Thyroid gland (tissue), 4 donors: ENCODE results near the gene USP16. TPM values are rescaled to one million over a fixed set of nuclear protein-coding genes. Genes with fewer than 3 reads are reported as not detected.

Source experiments
- DNase-seq, 2 donors: peaks; one replicate each; pipeline ENCODE4 v3.0.0-alpha.2; 2019
- H3K27ac ChIP-seq, 3 donors: fragments of 200-600 bp; sonication (generic); 1 replicate in 2 of 3; 2 replicates in 1 of 3; pipeline ENCODE4 v1.5.1; 2016 to 2019; ENCODE audit warnings: mild to moderate bottlenecking in 1 of 3, moderate library complexity in 1 of 3
- H3K27me3 ChIP-seq: fragments of 200-600 bp; sonication (generic); one replicate; pipeline ENCODE4 v1.5.1; 2019
- H3K36me3 ChIP-seq, 2 donors: fragments of 200-600 bp; sonication (generic); one replicate each; pipeline ENCODE4 v1.5.1; 2016 to 2019
- H3K4me1 ChIP-seq, 2 donors: fragments of 200-600 bp; sonication (generic); one replicate each; pipeline ENCODE4 v1.5.1; 2017 to 2019
- H3K4me3 ChIP-seq, 3 donors: fragments of 200-600 bp; sonication (generic); replicated peaks in 1 of 3; 1 replicate in 2 of 3; 2 replicates in 1 of 3; pipeline ENCODE4 v1.5.1; 2016; ENCODE audit warnings: mild to moderate bottlenecking in 1 of 3
- H3K9me3 ChIP-seq: fragments of 200-600 bp; sonication (generic); one replicate; pipeline ENCODE4 v1.5.1; 2017
- POLR2A ChIP-seq, 2 donors: fragments of 450-650 bp; IDR thresholded peaks; one replicate each; pipeline ENCODE4 v1.6.1; 2017; ENCODE audit warnings: antibody characterized with exemption in 2 of 2, mild to moderate bottlenecking in 2 of 2, moderate library complexity in 1 of 2
- WGBS, 2 donors: methylation state at CpG; one replicate each; pipeline ENCODE4 v1.1.5; 2017; 5-methylcytosine and 5-hydroxymethylcytosine counted together
- intact Hi-C: fragments of 100-400 bp; cut with DNase I; formaldehyde crosslinking; loops from one replicate; pipeline ENCODE4 v1.15.1; 2023
- total RNA-seq, 4 donors: library from RNA; depleted of rRNA; stranded (reverse); fragments of >200 nt; gene quantifications; one replicate each; pipeline ENCODE4 v1.2.3, GENCODE V29; 2016
- TF ChIP-seq, protein P1 (sequence below), 6 experiments: fragments of 200-600 bp in 3 of 6; fragments of 450-650 bp in 3 of 6; sonication (generic) in 3 of 6; IDR thresholded peaks; one replicate each; pipeline ENCODE4 v1.5.1; 2016 to 2019; ENCODE audit warnings: antibody characterized with exemption in 6 of 6, mild to moderate bottlenecking in 2 of 6, inconsistent platforms in 1 of 6, moderate library complexity in 1 of 6

The USP16 gene
- total RNA-seq, 4 donors from 2014 or later = 40.0 to 53.4 (median 45.7) TPM

DNA sequence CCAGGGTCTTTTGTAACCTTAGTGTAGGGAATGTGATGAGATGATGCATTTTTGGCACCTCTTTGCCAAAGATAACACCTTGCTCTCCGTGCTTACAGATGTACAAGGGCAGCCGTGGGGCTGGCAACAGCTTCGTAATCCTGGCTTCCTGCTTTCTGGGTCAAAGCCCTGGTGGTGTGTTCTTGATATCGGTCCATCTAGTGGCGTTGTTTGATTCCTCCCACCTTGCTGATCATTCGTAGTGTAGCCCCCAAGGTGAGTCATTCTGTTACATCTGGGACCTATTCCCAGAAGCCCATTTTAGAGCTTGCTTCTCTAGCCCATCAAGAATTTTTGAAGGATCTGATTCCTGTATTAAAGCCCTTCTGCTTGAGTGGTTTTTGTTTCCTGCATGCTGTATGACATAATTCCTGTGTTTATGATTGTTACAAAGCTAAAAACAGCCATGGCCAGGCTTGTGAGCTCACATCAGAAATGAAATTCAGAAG lies 56.0 kb downstream of the USP16 start:
- DNase-seq = no peak
- no peak for TF ChIP-seq POLR2A (IDR thresholded peaks at IDR 0.05)
- TF ChIP-seq, protein P1, sequence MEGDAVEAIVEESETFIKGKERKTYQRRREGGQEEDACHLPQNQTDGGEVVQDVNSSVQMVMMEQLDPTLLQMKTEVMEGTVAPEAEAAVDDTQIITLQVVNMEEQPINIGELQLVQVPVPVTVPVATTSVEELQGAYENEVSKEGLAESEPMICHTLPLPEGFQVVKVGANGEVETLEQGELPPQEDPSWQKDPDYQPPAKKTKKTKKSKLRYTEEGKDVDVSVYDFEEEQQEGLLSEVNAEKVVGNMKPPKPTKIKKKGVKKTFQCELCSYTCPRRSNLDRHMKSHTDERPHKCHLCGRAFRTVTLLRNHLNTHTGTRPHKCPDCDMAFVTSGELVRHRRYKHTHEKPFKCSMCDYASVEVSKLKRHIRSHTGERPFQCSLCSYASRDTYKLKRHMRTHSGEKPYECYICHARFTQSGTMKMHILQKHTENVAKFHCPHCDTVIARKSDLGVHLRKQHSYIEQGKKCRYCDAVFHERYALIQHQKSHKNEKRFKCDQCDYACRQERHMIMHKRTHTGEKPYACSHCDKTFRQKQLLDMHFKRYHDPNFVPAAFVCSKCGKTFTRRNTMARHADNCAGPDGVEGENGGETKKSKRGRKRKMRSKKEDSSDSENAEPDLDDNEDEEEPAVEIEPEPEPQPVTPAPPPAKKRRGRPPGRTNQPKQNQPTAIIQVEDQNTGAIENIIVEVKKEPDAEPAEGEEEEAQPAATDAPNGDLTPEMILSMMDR (IDR thresholded peaks at IDR 0.05) = no peak
- Histone ChIP-seq H3K27ac (peak overlapping the region in 2 of 3 donors; percentile 2 to 15), H3K9me3 (no peaks in the 10 kb centered on the region), H3K4me1 (peaks cover 9% of the 10 kb centered on the region in 2 donors), H3K36me3 (no peaks in the 10 kb centered on the region), H3K4me3 (no peak overlapping the region), H3K27me3 (no peaks in the 10 kb centered on the region)
- 70 to 71% methylated on average over 6 of the region's 6 CpGs for WGBS, 2 donors
- intact Hi-C loops = no loop called here

DNA sequence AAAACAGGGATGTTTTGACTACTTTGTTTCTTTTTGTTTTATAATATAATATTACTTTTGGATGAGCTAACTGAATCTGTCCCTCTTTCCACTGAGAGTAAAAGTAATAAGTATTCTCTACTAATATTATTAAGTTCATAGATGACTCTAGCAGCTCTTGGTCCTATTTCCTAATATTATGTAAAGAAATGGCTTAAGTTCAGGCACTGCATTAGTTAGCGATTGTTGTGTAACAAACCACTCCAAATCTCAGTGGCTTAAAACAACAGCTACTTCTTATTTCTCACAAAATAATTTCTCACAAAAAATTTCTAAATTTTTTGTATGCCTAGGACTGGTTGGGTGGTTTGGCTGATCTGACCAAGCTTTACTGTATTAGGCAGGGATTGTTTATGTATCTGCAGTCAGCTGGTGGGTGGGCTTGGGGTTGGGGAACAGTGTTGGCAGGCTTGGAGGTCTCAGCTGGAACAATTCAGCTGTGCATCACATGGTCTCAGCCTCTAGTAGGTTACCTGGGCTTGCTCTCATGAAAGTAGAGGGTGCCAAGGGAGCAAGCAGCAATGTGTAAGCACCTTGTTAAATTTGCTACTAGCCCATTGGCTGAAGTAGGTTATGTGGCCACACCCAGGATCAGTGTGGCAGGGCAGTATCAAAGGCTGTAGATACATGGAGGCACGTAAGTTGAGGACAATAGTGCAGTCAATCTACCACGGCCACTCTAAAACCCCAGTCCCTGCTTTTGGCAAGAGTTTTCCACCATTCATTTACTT lies 57.8 kb downstream of the USP16 start:
- no peaks in the 10 kb centered on the region for H3K27me3 ChIP-seq
- WGBS, 2 donors = 40 to 41% methylated on average over 3 of the region's 3 CpGs
- peaks cover 9% of the 10 kb centered on the region in 2 donors for H3K4me1 ChIP-seq
- no peaks in the 10 kb centered on the region for H3K36me3 ChIP-seq
- DNase-seq = peak; percentile 44 to 52
- no peaks in the 10 kb centered on the region for H3K9me3 ChIP-seq
- TF ChIP-seq, protein P1 (IDR thresholded peaks at IDR 0.05) = no peak
- no peak for TF ChIP-seq POLR2A (IDR thresholded peaks at IDR 0.05)
- intact Hi-C loops = no loop called here
- no peak overlapping the region for H3K27ac ChIP-seq
- no peak overlapping the region for H3K4me3 ChIP-seq

GRCh38 chr21:29083306-29083705 lies 58.8 kb downstream of the USP16 start:
- H3K27me3 ChIP-seq = no peaks in the 10 kb centered on the region
- peaks cover 9% of the 10 kb centered on the region in 2 donors for H3K4me1 ChIP-seq
- no peak overlapping the region for H3K4me3 ChIP-seq
- no peaks in the 10 kb centered on the region for H3K36me3 ChIP-seq
- WGBS, 2 donors = 93 to 96% methylated on average over 3 of the region's 3 CpGs
- no peak overlapping the region for H3K27ac ChIP-seq
- TF ChIP-seq, protein P1 (IDR thresholded peaks at IDR 0.05) = no peak
- no peak for TF ChIP-seq POLR2A (IDR thresholded peaks at IDR 0.05)
- H3K9me3 ChIP-seq = no peaks in the 10 kb centered on the region
- DNase-seq = no peak
- intact Hi-C loops = no loop called here

DNA sequence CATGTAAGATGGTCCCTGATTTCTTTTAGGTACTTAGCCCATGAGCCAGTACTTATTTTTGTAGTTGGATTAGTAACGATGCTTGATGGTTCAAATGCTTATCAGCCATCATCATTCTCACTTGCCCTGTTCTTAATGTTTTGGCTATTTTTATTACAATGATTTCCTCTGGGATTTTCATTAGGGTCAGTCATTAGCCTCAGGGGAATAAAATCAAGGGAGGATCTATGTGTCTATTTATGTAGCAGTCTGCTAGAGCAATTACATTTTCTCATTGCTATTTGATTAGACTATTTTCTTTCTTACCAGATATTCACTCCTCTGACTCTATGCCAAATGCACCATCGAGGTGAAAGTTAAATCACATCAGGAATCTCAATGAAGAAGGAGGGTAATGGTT lies 59.9 kb downstream of the USP16 start:
- 76 to 86% methylated on average over 2 of the region's 2 CpGs for WGBS, 2 donors

More for the DNA sequence above, 59.9 kb downstream of the USP16 start:
- H3K9me3 ChIP-seq = no peaks in the 10 kb centered on the region
- H3K4me1 ChIP-seq = peaks cover 9% of the 10 kb centered on the region in 2 donors
- no peak overlapping the region for H3K27ac ChIP-seq
- TF ChIP-seq POLR2A (IDR thresholded peaks at IDR 0.05) = no peak
- TF ChIP-seq, protein P1 (IDR thresholded peaks at IDR 0.05) = no peak
- intact Hi-C loops = no loop called here
- no peak overlapping the region for H3K4me3 ChIP-seq
- no peaks in the 10 kb centered on the region for H3K27me3 ChIP-seq
- H3K36me3 ChIP-seq = no peaks in the 10 kb centered on the region
- no peak for DNase-seq
